Ramos (cell line): ENCODE measurements around the gene PLCG2.

Experiments used
- in situ Hi-C: fragments of 300-500 bp; cut with MboI; formaldehyde crosslinking; loops from one replicate; pipeline ENCODE4 v1.14.3; 2022; ENCODE audit warnings: low sequenced_read_pairs; ENCODE audit not compliant: unreplicated experiment

Gene PLCG2

GRCh38 chr16:81808933-81809480, 29.9 kb downstream of the PLCG2 start:
- in situ Hi-C loops: no loop called here

- in situ Hi-C loops: no loop called here
These were observed 30.5 kb downstream of the PLCG2 start for GRCh38 chr16:81809567-81809966.

GRCh38 chr16:81810361-81810760, 31.3 kb downstream of the PLCG2 start:
- in situ Hi-C loops: no loop called here

- in situ Hi-C loops: no loop called here
These were observed 31.9 kb downstream of the PLCG2 start for GRCh38 chr16:81810894-81811538.

- in situ Hi-C loops: no loop called here
These were observed 34.6 kb downstream of the PLCG2 start for GRCh38 chr16:81813648-81814047.

DNA sequence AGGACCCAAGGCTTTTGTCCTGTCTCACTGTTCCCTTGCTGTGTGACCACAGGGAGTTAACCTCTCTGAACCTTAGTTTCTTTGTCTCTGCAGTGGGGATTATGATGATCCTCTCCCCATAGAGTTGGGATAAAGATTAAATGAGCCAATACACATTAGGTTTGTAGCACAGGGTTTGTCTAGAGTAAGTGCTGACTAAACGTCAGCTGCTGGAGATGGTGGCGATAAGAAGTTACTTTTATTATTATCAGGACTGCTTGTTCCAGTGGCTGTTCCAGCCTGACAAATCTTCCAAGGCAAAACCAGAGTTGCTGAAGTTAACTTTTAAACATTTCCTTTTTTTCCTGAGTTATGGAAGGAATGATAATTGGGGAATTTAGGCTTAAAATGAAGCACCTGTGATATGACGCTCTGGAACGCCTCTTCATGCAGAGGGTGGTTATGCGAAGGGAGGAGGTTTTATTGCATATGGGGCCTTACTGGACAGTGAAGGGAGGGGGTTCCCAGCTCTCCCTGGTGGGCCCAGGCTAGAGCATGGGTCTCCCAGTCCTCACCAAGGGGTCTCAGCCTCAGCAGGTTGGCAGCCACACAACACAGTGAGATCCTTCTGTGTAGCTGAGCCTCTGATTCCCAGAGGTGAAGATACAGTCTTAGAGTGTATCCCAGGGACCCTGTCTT, 35.8 kb downstream of the PLCG2 start:
- in situ Hi-C loops: loop anchor here (5.0 kb wide), 1 partner anchor 73 kb away; no protein-coding TSS in a partner anchor

DNA sequence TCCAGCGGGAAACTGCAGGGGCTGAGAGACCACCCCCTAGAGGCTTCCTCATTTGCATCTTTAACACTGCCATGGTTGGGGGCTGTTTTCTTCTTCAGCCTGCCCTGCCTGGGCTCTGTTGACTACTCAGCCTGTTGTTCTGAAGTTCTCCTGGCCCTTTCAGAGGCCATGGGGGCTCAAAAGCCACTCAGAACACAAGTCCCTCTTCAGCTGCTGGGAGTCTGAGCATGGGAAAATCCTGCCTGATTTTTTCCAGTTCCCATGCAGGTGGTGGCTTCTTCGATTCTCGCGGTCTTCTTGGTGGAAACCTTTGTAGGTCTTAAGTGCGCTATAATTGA, 36.3 kb downstream of the PLCG2 start:
- in situ Hi-C loops: loop anchor here (5.0 kb wide), 1 partner anchor 73 kb away; no protein-coding TSS in a partner anchor

DNA sequence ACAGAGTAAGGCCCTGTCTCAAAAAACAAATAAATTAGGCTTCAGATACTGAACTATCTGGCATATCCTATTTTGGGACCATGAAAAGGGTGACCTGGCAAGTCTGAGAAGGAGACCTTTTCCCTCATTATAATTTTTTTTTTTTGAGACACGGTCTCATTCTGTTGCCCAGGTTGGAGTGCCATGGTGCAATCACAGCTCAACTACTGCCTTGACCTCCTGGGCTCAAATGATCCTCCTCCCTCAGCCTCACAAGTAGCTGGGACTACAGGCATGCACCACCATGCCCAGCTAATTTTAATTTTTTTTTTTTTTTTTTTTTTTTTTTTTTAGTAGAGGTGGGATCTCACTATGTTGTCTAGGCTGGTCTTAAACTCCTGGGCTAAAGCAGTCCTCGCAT, 37.3 kb downstream of the PLCG2 start:
- in situ Hi-C loops: loop anchor here (5.0 kb wide), 1 partner anchor 74 kb away; no protein-coding TSS in a partner anchor

GRCh38 chr16:81816793-81817210, 37.7 kb downstream of the PLCG2 start:
- in situ Hi-C loops: loop anchor here (5.0 kb wide), 1 partner anchor 75 kb away; no protein-coding TSS in a partner anchor

DNA sequence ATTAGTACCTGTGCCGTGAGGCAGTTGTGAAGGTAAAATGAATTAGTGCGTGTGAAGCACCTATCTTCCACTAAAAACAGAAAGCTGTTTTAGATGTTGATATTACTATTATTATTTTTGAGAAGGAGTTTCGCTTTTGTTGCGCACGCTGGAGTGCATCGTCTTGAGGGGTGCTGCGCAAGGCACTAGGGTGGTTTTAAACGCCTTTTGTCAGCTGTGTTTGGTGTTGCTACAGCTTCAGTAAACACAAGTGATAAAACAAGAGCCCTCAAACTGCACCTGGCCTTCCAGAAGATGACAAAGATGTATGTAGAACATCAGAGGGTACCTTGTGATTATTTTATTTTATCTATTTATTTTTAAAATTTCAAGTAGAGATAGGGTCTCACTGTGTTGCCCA, 38.2 kb downstream of the PLCG2 start:
- in situ Hi-C loops: loop anchor here (5.0 kb wide), 1 partner anchor 75 kb away; no protein-coding TSS in a partner anchor

DNA sequence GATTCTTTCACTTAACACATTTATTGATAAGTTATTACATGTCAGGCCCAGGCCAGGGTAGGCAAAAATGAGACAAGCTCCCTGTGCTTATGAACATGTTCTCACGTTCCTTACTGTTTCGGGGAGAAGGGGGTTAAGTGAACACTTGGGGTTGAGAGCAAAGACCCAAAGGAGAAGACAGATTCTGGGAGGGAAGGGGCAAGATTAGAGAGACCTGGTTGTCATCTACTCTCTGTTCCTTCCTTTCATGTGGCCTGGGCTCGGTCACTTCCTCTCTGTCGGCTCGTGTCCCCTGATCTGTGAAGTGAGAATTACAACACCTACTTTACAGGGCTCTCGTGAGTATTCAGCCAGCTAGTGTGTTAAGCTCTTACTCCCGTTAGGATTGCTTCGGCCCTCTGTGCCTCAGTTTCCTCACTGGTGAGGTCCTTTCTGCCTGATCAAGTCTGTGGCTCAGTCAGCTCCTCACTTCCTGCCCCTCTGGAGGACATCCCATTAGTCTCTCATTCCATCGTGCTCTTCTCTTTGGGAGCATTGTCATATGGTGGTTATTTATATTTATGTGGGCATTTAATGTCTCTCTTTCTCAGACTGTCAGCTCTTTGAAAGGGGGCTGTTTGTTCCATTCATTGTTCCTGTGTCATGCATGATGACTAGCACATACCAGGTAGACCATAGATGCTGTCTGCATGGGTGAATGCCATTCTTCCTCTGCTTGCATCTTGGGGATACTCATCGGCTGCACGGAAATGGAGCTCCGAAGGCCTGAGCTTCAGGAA, 38.9 kb downstream of the PLCG2 start:
- in situ Hi-C loops: loop anchor here (5.0 kb wide), 1 partner anchor 76 kb away; no protein-coding TSS in a partner anchor

GRCh38 chr16:81818568-81818896, 39.4 kb downstream of the PLCG2 start:
- in situ Hi-C loops: loop anchor here (5.0 kb wide), 1 partner anchor 76 kb away; no protein-coding TSS in a partner anchor

DNA sequence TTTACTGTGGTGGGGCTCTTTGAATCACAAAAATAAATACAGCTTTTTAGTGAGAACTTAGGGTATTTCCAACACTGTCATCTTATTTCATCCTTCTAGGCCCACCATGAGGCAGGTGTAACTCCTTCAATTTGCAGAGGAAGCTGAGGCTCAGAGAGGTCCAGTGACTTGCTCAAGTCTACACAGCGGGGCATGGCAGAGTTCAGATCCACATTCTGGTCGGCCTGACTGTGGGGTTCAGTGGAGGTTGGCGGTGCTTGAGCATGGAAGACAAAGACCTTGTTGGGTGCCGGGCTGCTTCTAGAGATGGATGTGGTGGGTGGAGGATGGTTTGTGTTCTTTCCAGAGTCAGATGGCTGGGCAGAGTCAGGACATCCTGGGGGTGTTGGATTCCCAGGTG, 39.8 kb downstream of the PLCG2 start:
- in situ Hi-C loops: loop anchor here (5.0 kb wide), 1 partner anchor 77 kb away; no protein-coding TSS in a partner anchor

- in situ Hi-C loops: loop anchor here (10.0 kb wide), 1 partner anchor 387 kb away; no protein-coding TSS in a partner anchor
These were observed 42.5 kb downstream of the PLCG2 start for GRCh38 chr16:81821436-81822128.

GRCh38 chr16:81823111-81823510, 44.0 kb downstream of the PLCG2 start:
- in situ Hi-C loops: loop anchor here (10.0 kb wide), 1 partner anchor 388 kb away; no protein-coding TSS in a partner anchor

DNA sequence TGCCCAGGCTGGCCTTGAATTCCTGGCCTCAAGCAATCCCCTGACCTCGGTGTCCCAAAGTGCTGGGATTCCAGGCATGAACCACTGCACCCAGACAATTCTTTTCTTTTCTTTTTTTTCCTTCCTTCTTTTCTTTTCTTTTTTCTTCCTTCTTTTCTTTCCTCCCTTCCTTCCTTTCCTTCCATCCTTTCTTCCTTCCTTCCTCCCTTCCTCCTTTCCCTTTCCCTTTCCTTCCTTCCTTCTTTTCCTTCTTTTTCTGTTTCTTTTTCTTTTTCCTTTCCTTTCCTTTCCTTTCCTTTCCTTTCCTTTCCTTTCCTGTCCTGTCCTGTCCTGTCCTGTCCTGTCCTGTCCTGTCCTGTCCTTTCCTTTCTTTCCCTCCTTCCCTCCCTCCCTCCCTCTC, 44.6 kb downstream of the PLCG2 start:
- in situ Hi-C loops: loop anchor here (10.0 kb wide), 1 partner anchor 389 kb away; no protein-coding TSS in a partner anchor

GRCh38 chr16:81826523-81826922, 47.4 kb downstream of the PLCG2 start:
- in situ Hi-C loops: loop anchor here (10.0 kb wide), 1 partner anchor 392 kb away; no protein-coding TSS in a partner anchor

DNA sequence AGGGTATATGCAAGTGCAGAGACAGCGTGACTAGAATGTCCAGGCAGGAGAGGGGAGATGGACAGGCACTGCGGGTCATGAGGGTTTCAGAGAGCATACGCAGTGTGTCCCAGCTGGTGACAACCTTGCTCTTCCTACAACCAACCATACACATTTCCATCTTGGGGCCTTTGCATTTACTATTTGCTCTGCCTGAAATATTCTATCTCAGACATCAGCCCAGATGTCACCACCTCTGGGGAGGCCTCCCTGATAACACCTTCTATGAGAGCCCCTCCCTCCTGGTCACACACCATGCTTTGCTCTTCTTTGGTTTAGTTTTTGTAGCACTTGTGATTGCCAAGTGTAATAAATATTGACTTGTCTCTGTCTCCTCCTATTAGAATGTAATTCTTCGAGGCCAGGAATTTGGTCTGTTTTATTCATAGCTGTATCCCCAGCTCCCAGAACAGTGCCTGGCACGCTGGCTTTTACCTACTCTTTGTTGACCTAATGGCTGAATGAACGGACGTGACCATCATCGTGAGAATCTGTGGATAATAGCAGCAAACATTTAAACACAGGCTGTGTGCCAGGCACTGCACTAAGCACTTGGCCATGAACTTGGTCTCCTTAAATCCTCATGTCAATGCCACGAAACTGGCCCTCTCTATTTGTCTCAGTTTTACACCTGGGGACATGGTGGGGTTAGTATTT, 51.9 kb downstream of the PLCG2 start:
- in situ Hi-C loops: no loop called here

DNA sequence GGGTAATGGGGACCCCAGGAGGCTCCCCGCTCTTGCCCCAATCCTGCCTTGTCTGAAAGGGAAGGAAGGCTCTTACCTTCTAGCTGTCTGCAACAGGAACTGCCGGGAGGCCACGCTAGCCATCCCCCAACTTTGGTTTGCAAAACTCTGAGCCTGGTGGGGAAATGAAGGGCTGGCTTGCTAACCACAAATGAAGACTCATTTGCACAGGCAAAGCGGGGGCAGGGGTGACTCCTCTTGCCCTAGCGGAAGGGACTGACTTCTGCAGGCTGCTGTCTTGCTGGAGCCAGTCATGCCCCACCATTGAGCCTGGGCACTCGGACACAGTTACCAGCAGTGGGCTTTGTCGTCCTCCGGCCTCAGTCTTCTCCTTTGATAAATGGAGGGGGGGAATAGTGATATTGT, 52.6 kb downstream of the PLCG2 start:
- in situ Hi-C loops: no loop called here
